ENCODE data around the gene SPOCD1. TPM values are rescaled to one million over a fixed set of nuclear protein-coding genes. Genes with fewer than 3 reads are reported as not detected.

The SPOCD1 gene
- total and polyA plus RNA-seq, 4 experiments from 2014 or later: 0.61 to 0.94 TPM; not detected in 2

GRCh38 chr1:31856140-31856539 lies 40.3 kb upstream of the SPOCD1 start:
- peaks cover 0 to 1% (median 0%) of the 10 kb centered on the region in 4 donors for H3K4me1 Mint-ChIP-seq
- intact Hi-C loops (cut with micrococcal nuclease): no loop called here
- no peak overlapping the region for H3K4me3 Mint-ChIP-seq
- no peaks in the 10 kb centered on the region for H3K36me3 Mint-ChIP-seq
- Histone ChIP-seq H3K4me1 (ENCODE audit: insufficient read depth, low read length) (peaks cover 5% of the 10 kb centered on the region), H3K4me3 (ENCODE audit: low read length in 2 of 2) (no peak overlapping the region), H3K27me3 (ENCODE audit: insufficient read depth, low read length) (no peaks in the 10 kb centered on the region), H3K9me3 (ENCODE audit: control insufficient read depth in 1 of 2, low read length in 2 of 2) (no peaks in the 10 kb centered on the region), H3K27ac (ENCODE audit: low read depth, low read length) (no peak overlapping the region), H3K36me3 (ENCODE audit: insufficient read depth, low read length) (no peaks in the 10 kb centered on the region)
- H3K27ac Mint-ChIP-seq: no peak overlapping the region
- peaks cover 0 to 2% (median 0%) of the 10 kb centered on the region in 8 donors for H3K9me3 Mint-ChIP-seq
- DNase-seq: no peak
- CTCF ChIA-PET (ENCODE audit: partially characterized antibody): no interaction called here
- peaks cover 0 to 1% of the 10 kb centered on the region in 2 donors for H3K27me3 Mint-ChIP-seq
- POLR2A ChIA-PET (ENCODE audit: partially characterized antibody): no interaction called here

GRCh38 chr1:31855038-31855845 lies 39.4 kb upstream of the SPOCD1 start:
- peaks cover 0 to 1% of the 10 kb centered on the region in 2 donors for H3K27me3 Mint-ChIP-seq
- ChIA-PET CTCF (ENCODE audit: partially characterized antibody) (no interaction called here), POLR2A (ENCODE audit: partially characterized antibody) (no interaction called here)
- peaks cover 0 to 4% (median under 1%) of the 10 kb centered on the region in 4 donors for H3K4me1 Mint-ChIP-seq
- H3K4me3 Mint-ChIP-seq: no peak overlapping the region
- no peak for DNase-seq
- no peak overlapping the region for H3K27ac ChIP-seq (ENCODE audit: low read depth, low read length)
- H3K4me1 ChIP-seq (ENCODE audit: insufficient read depth, low read length): peaks cover 6% of the 10 kb centered on the region
- H3K27ac Mint-ChIP-seq: peak overlapping the region in 1 of 7 donors; percentile 18
- no peaks in the 10 kb centered on the region for H3K36me3 ChIP-seq (ENCODE audit: insufficient read depth, low read length)
- no peaks in the 10 kb centered on the region for H3K27me3 ChIP-seq (ENCODE audit: insufficient read depth, low read length)
- intact Hi-C loops (cut with micrococcal nuclease): no loop called here
- no peaks in the 10 kb centered on the region for H3K36me3 Mint-ChIP-seq
- no peak overlapping the region for H3K4me3 ChIP-seq (ENCODE audit: low read length in 2 of 2)
- H3K9me3 Mint-ChIP-seq: peaks cover 0 to 2% (median 0%) of the 10 kb centered on the region in 8 donors
- no peaks in the 10 kb centered on the region for H3K9me3 ChIP-seq (ENCODE audit: control insufficient read depth in 1 of 2, low read length in 2 of 2)

GRCh38 chr1:31849653-31850052 lies 33.8 kb upstream of the SPOCD1 start:
- peak overlapping the region in 5 of 8 donors; percentile 42 to 88 (median 81) for H3K4me3 Mint-ChIP-seq
- H3K36me3 Mint-ChIP-seq: no peaks in the 10 kb centered on the region
- Histone ChIP-seq H3K36me3 (ENCODE audit: insufficient read depth, low read length) (no peaks in the 10 kb centered on the region), H3K4me3 (ENCODE audit: low read length in 2 of 2) (no peak overlapping the region), H3K27me3 (ENCODE audit: insufficient read depth, low read length) (no peaks in the 10 kb centered on the region), H3K9me3 (ENCODE audit: control insufficient read depth in 1 of 2, low read length in 2 of 2) (no peaks in the 10 kb centered on the region), H3K4me1 (ENCODE audit: insufficient read depth, low read length) (peaks cover 48% of the 10 kb centered on the region), H3K27ac (ENCODE audit: low read depth, low read length) (peak overlapping the region; percentile 19)
- peaks cover 41 to 59% (median 51%) of the 10 kb centered on the region in 4 donors for H3K4me1 Mint-ChIP-seq
- ChIA-PET CTCF (ENCODE audit: partially characterized antibody) (interaction anchor here (1.7 to 2.1 kb wide), 4 partner anchors 13 to 60 kb away, joined by 3 to 16 read pairs (median 5); partner anchors contain the start of gene SPOCD1), POLR2A (ENCODE audit: partially characterized antibody) (interaction anchor here (1.0 to 2.6 kb wide), 6 partner anchors 22 to 164 kb away, joined by 3 to 23 read pairs (median 11); partner anchors contain the start of genes KHDRBS1 and PTP4A2)
- no peak for DNase-seq
- no peaks in the 10 kb centered on the region for H3K27me3 Mint-ChIP-seq
- H3K9me3 Mint-ChIP-seq: no peaks in the 10 kb centered on the region
- intact Hi-C loops (cut with micrococcal nuclease): no loop called here
- peak overlapping the region; percentile 47 to 96 (median 77) for H3K27ac Mint-ChIP-seq

- Histone ChIP-seq H3K4me1 (ENCODE audit: insufficient read depth, low read length) (peaks cover 48% of the 10 kb centered on the region), H3K4me3 (ENCODE audit: low read length in 2 of 2) (peak overlapping the region; percentile 7 to 51), H3K36me3 (ENCODE audit: insufficient read depth, low read length) (no peaks in the 10 kb centered on the region), H3K27ac (ENCODE audit: low read depth, low read length) (peak overlapping the region; percentile 16), H3K27me3 (ENCODE audit: insufficient read depth, low read length) (no peaks in the 10 kb centered on the region), H3K9me3 (ENCODE audit: control insufficient read depth in 1 of 2, low read length in 2 of 2) (no peaks in the 10 kb centered on the region)
- H3K36me3 Mint-ChIP-seq: no peaks in the 10 kb centered on the region
- intact Hi-C loops (cut with micrococcal nuclease): loop anchor here (1.0 kb wide), 1 partner anchor 21 kb away; no protein-coding TSS in a partner anchor
- POLR2A ChIA-PET (ENCODE audit: partially characterized antibody): interaction anchor here (0.6 to 2.6 kb wide), 20 partner anchors 14 to 224 kb away, joined by 3 to 23 read pairs (median 4); partner anchors contain the start of genes PTP4A2 and TMEM39B
- peak overlapping the region; percentile 65 to 96 (median 90) for H3K27ac Mint-ChIP-seq
- H3K27me3 Mint-ChIP-seq: no peaks in the 10 kb centered on the region
- no peaks in the 10 kb centered on the region for H3K9me3 Mint-ChIP-seq
- peaks cover 43 to 62% (median 51%) of the 10 kb centered on the region in 4 donors for H3K4me1 Mint-ChIP-seq
- DNase-seq: peak; percentile 47 to 66 (median 65)
- CTCF ChIA-PET (ENCODE audit: partially characterized antibody): interaction anchor here (0.8 to 2.1 kb wide), 8 partner anchors 11 to 115 kb away, joined by 3 to 16 read pairs (median 5); partner anchors contain the start of gene SPOCD1
- H3K4me3 Mint-ChIP-seq: peak overlapping the region; percentile 61 to 88 (median 78)
These were observed 32.6 kb upstream of the SPOCD1 start for GRCh38 chr1:31848381-31848897.

- ChIA-PET POLR2A (ENCODE audit: partially characterized antibody) (no interaction called here), CTCF (ENCODE audit: partially characterized antibody) (interaction anchor here (1.3 kb wide), 1 partner anchor 109 kb away, joined by 3 read pairs; no protein-coding TSS in a partner anchor)
- peak overlapping the region in 2 of 8 donors; percentile 28 to 37 for H3K4me3 Mint-ChIP-seq
- no peaks in the 10 kb centered on the region for H3K36me3 ChIP-seq (ENCODE audit: insufficient read depth, low read length)
- H3K9me3 ChIP-seq (ENCODE audit: control insufficient read depth in 1 of 2, low read length in 2 of 2): no peaks in the 10 kb centered on the region
- H3K27me3 Mint-ChIP-seq: no peaks in the 10 kb centered on the region
- peak overlapping the region; percentile 59 to 91 (median 82) for H3K27ac Mint-ChIP-seq
- intact Hi-C loops (cut with micrococcal nuclease): no loop called here
- H3K4me3 ChIP-seq (ENCODE audit: low read length in 2 of 2): no peak overlapping the region
- H3K36me3 Mint-ChIP-seq: no peaks in the 10 kb centered on the region
- no peak for DNase-seq
- peaks cover 48% of the 10 kb centered on the region for H3K4me1 ChIP-seq (ENCODE audit: insufficient read depth, low read length)
- no peaks in the 10 kb centered on the region for H3K9me3 Mint-ChIP-seq
- peak overlapping the region; percentile 14 for H3K27ac ChIP-seq (ENCODE audit: low read depth, low read length)
- H3K4me1 Mint-ChIP-seq: peaks cover 44 to 64% (median 51%) of the 10 kb centered on the region in 4 donors
- no peaks in the 10 kb centered on the region for H3K27me3 ChIP-seq (ENCODE audit: insufficient read depth, low read length)
These were observed 30.7 kb upstream of the SPOCD1 start for GRCh38 chr1:31846484-31846883.

- Mint-ChIP-seq H3K27me3 (no peaks in the 10 kb centered on the region), H3K4me3 (no peak overlapping the region), H3K4me1 (peaks cover 30 to 43% (median 36%) of the 10 kb centered on the region in 4 donors), H3K9me3 (no peaks in the 10 kb centered on the region), H3K27ac (peak overlapping the region in 2 of 7 donors; percentile 43 to 89), H3K36me3 (no peaks in the 10 kb centered on the region)
- no peaks in the 10 kb centered on the region for H3K9me3 ChIP-seq (ENCODE audit: control insufficient read depth in 1 of 2, low read length in 2 of 2)
- ChIA-PET CTCF (ENCODE audit: partially characterized antibody) (interaction anchor here (0.7 to 1.1 kb wide), 3 partner anchors 11 to 120 kb away, joined by 3 read pairs; partner anchors contain the start of gene SPOCD1), POLR2A (ENCODE audit: partially characterized antibody) (interaction anchor here (0.5 to 0.9 kb wide), 2 partner anchors 22 to 95 kb away, joined by 3 to 4 read pairs; partner anchors contain the start of gene PTP4A2)
- intact Hi-C loops (cut with micrococcal nuclease): no loop called here
- no peak overlapping the region for H3K27ac ChIP-seq (ENCODE audit: low read depth, low read length)
- no peak for DNase-seq
- no peaks in the 10 kb centered on the region for H3K27me3 ChIP-seq (ENCODE audit: insufficient read depth, low read length)
- no peaks in the 10 kb centered on the region for H3K36me3 ChIP-seq (ENCODE audit: insufficient read depth, low read length)
- no peak overlapping the region for H3K4me3 ChIP-seq (ENCODE audit: low read length in 2 of 2)
- H3K4me1 ChIP-seq (ENCODE audit: insufficient read depth, low read length): peaks cover 29% of the 10 kb centered on the region
These were observed 27.7 kb upstream of the SPOCD1 start for GRCh38 chr1:31843506-31843905.

All from CD4-positive, alpha-beta memory T cell (primary cell).